ENCODE measurements around the gene TAF3. TPM values are rescaled to one million over a fixed set of nuclear protein-coding genes. Genes with fewer than 3 reads are reported as not detected.

Gene TAF3
- total RNA-seq, 2 donors from 2014 or later, result 9.7 to 14.0 TPM

- H3K27ac Mint-ChIP-seq, result peak overlapping the region; percentile 36
- peaks cover 25% of the 10 kb centered on the region for H3K36me3 Mint-ChIP-seq (ENCODE audit: low read depth)
- peaks cover 8% of the 10 kb centered on the region for H3K9me3 Mint-ChIP-seq
- ATAC-seq (replicated peaks), result no peak
- peak overlapping the region; percentile 25 for H3K4me3 Mint-ChIP-seq
- peaks cover 71% of the 10 kb centered on the region for H3K27me3 Mint-ChIP-seq
- H3K4me1 Mint-ChIP-seq, result peaks cover 26% of the 10 kb centered on the region
Observed at GRCh38 chr10:8037941-8038894, 219.9 kb downstream of the TAF3 start.

DNA sequence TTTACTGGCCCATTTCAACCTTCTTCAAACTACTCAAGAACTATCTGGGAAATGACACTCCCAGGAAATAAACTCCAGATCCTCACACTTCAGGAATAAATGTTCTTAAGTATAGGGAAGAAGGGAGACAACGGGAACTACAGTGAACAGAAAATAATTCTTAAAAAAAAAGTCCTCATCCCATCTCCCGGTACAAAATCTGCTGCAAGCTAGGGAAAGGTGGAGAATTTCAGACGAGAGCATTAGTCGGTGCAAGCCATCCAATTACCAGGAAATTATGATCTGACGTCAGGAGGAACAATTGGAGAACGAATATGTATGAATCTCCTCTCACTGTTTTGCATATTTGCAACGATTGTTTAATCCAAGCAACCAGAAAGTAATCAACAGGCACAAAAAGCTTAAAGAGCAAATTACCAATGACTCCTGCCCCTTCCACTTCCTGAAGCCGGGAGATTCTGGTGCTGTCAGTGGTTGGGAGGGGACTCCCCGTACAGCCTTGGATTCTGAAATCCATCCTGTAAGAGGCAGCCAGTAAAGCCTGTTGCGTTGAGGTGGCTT lies 221.1 kb downstream of the TAF3 start:
- Mint-ChIP-seq H3K27ac (no peak overlapping the region), H3K4me1 (peaks cover 34% of the 10 kb centered on the region), H3K4me3 (no peak overlapping the region), H3K27me3 (peaks cover 79% of the 10 kb centered on the region), H3K9me3 (peaks cover 8% of the 10 kb centered on the region), H3K36me3 (ENCODE audit: low read depth) (peaks cover 29% of the 10 kb centered on the region)
- ATAC-seq (replicated peaks), result no peak

GRCh38 chr10:8040651-8041050 lies 222.3 kb downstream of the TAF3 start:
- Mint-ChIP-seq H3K36me3 (ENCODE audit: low read depth) (peaks cover 28% of the 10 kb centered on the region), H3K4me3 (no peak overlapping the region), H3K27ac (no peak overlapping the region), H3K4me1 (peaks cover 39% of the 10 kb centered on the region), H3K9me3 (peaks cover 8% of the 10 kb centered on the region), H3K27me3 (peaks cover 85% of the 10 kb centered on the region)
- no peak for ATAC-seq (replicated peaks)

GRCh38 chr10:8041284-8041991 lies 223.1 kb downstream of the TAF3 start:
- Mint-ChIP-seq H3K4me1 (peaks cover 46% of the 10 kb centered on the region), H3K36me3 (ENCODE audit: low read depth) (peaks cover 28% of the 10 kb centered on the region), H3K4me3 (no peak overlapping the region), H3K27me3 (peaks cover 93% of the 10 kb centered on the region), H3K9me3 (peaks cover 8% of the 10 kb centered on the region), H3K27ac (no peak overlapping the region)
- ATAC-seq (replicated peaks), result no peak

GRCh38 chr10:8041992-8042720 lies 223.9 kb downstream of the TAF3 start:
- ATAC-seq (replicated peaks), result no peak
- peak overlapping the region; percentile 27 for H3K4me3 Mint-ChIP-seq
- peaks cover 97% of the 10 kb centered on the region for H3K27me3 Mint-ChIP-seq
- H3K4me1 Mint-ChIP-seq, result peaks cover 45% of the 10 kb centered on the region
- H3K36me3 Mint-ChIP-seq (ENCODE audit: low read depth), result peaks cover 28% of the 10 kb centered on the region
- peaks cover 8% of the 10 kb centered on the region for H3K9me3 Mint-ChIP-seq
- H3K27ac Mint-ChIP-seq, result no peak overlapping the region

DNA sequence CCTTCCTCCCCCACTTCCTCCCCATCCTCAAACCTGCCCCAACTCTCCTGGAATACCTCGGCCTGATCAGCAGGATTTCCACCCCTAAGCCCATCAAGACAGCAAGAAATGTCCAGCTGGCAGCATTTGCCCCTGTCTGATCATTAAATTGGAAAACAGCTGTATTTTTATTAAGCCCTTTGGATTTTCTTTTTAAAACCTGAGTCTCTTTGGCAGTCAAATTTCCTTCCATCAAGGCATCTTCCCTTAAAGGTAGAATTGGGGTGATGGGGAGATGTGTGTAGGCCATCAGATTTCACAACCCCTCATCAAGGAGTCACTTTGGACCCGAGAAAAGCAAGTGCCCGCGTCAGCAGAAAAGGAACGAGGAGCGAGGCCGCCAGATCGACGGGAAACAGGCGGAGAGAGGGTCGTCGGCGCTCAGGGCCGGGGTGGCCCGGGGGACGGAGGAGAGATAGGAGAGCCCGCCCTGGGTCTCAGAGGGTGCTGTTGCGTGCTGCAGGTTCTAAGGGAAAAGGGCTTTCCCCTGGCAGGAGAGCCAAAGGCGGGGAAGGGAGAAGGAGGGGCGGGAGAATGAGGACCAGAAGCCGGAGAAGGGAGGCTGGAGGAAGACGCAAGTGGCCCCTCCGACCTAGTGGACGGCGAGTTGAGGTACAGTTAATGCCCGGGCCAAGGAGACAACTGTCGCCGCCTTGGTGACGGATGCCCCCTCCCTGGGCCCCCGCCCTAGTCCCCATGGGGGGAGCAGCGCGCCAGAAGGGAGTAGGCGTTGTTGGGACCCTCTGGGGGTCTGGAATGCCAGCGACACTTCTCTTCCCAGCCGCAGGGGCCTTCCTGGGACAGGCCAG lies 224.6 kb downstream of the TAF3 start:
- Mint-ChIP-seq H3K9me3 (peaks cover 8% of the 10 kb centered on the region), H3K36me3 (ENCODE audit: low read depth) (peaks cover 26% of the 10 kb centered on the region), H3K27ac (no peak overlapping the region), H3K4me1 (peaks cover 39% of the 10 kb centered on the region), H3K4me3 (peak overlapping the region; percentile 27), H3K27me3 (peaks cover 97% of the 10 kb centered on the region)
- no peak for ATAC-seq (replicated peaks)

DNA sequence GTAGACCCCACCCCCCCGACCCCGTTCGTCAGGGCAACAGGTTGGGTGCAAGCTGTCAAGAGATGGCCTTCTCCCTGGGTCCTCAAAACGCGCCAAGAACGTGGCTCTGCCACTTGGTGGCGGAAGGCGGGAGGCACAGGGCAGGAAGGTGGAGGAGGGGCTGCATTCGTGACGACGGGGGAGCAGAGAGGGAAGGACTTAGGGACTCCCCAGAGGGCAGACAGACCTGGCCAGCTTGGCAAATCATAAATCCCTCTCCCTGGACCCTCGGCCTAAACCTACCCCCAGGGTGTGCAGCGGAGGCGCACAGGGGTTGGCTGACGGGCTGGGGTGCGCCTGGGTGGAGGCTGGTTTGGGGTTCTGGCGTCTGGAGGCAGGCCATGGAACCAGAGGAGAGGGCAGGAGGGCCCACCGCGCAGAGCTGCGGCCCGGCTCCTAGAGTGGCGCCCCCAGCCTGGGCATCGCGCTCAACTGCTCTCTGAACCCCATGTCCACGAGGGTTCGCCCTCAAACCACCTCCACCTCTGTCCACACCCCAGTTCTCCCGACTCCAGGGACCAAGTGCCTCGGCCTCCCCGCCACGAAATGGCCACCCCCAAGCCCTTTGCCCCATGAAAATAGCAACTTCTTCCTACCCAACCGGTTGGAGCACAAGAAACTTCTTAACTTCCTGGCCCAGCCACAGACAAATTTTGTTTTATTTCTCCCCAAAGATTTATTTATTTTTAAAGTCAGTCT lies 225.4 kb downstream of the TAF3 start:
- peaks cover 19% of the 10 kb centered on the region for H3K36me3 Mint-ChIP-seq (ENCODE audit: low read depth)
- peaks cover 4% of the 10 kb centered on the region for H3K9me3 Mint-ChIP-seq
- H3K27me3 Mint-ChIP-seq, result peaks cover 94% of the 10 kb centered on the region
- no peak for ATAC-seq (replicated peaks)
- peaks cover 34% of the 10 kb centered on the region for H3K4me1 Mint-ChIP-seq
- no peak overlapping the region for H3K27ac Mint-ChIP-seq
- H3K4me3 Mint-ChIP-seq, result peak overlapping the region; percentile 63

DNA sequence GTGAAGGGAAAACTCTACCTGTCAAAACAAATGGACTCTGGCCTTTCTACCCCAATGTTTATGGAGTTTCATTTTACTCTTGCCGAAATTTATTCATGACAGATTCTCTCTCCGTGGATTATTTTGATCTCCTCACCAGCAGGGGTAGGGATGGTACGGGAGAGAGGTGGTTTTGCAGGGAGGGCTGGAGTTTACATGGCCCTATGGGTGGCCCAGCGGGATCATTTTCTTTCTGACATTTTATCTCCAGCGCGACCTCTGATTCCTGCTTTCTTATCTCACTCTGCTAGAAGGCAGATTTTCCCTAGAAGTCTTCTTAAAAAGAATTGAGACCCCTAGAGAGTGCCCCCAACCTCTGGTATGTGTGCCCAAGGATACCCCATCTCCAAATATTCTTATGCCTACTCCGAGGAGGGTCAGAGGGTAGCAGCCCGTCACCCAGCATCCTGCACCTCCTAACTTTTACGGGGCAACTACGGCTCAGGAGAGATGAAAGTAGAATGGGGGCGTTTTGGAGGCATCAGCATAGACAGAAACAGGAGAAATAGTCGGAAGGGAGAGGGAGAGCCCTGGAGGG lies 226.1 kb downstream of the TAF3 start:
- peaks cover 2% of the 10 kb centered on the region for H3K9me3 Mint-ChIP-seq
- peak overlapping the region; percentile 63 for H3K4me3 Mint-ChIP-seq
- peaks cover 16% of the 10 kb centered on the region for H3K36me3 Mint-ChIP-seq (ENCODE audit: low read depth)
- peaks cover 89% of the 10 kb centered on the region for H3K27me3 Mint-ChIP-seq
- peaks cover 31% of the 10 kb centered on the region for H3K4me1 Mint-ChIP-seq
- ATAC-seq (replicated peaks), result no peak
- H3K27ac Mint-ChIP-seq, result no peak overlapping the region

GRCh38 chr10:8044908-8045725 lies 226.8 kb downstream of the TAF3 start:
- no peak overlapping the region for H3K27ac Mint-ChIP-seq
- H3K4me3 Mint-ChIP-seq, result peak overlapping the region; percentile 63
- peaks cover 82% of the 10 kb centered on the region for H3K27me3 Mint-ChIP-seq
- ATAC-seq (replicated peaks), result peak; percentile 30
- H3K36me3 Mint-ChIP-seq (ENCODE audit: low read depth), result peaks cover 13% of the 10 kb centered on the region
- H3K4me1 Mint-ChIP-seq, result peaks cover 29% of the 10 kb centered on the region
- no peaks in the 10 kb centered on the region for H3K9me3 Mint-ChIP-seq

GRCh38 chr10:8045726-8046494 lies 227.6 kb downstream of the TAF3 start:
- no peak for ATAC-seq (replicated peaks)
- peak overlapping the region; percentile 63 for H3K4me3 Mint-ChIP-seq
- H3K27me3 Mint-ChIP-seq, result peaks cover 78% of the 10 kb centered on the region
- no peaks in the 10 kb centered on the region for H3K9me3 Mint-ChIP-seq
- peaks cover 13% of the 10 kb centered on the region for H3K36me3 Mint-ChIP-seq (ENCODE audit: low read depth)
- no peak overlapping the region for H3K27ac Mint-ChIP-seq
- peaks cover 29% of the 10 kb centered on the region for H3K4me1 Mint-ChIP-seq

DNA sequence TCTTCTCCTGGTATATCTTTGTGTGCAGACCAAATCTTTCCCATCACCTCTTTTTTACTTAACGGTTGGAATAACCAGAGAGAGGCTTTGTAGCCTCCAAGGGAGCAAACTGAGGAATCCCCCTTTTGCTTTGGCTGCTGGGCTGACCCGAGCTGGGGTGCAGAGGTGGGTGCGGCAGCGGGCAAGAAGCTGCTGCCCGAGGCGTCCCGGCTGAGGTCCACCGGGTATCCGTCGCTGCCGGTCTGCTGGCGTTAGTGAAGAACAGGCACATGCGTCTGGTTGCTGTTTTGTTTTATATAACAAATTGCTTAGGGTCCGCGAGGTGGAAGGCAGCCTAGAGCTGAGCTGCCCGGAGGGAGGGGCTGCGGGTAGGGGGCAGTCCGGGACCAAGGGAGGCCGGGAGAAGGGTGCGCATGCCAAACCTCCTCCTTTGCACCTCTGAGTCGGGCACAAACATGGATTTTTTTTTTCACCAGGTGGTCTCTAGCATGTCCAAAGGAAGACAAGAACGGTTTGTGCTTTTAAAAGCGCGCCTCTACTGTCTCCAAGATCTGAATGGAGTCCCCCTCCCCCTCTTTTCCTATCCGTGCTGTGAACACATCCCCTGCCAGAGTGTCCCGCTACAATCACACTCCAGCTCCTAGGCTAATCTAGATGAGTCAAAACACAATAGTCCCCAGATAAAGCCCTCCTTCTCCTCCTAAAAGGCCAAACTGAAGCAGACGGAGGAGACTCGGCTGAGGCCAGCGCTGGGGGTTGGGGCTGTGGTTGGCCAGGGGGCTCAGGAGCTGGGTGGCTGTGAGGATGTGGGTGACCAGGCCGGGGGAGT lies 229.4 kb downstream of the TAF3 start:
- H3K4me3 Mint-ChIP-seq, result peak overlapping the region; percentile 16
- peaks cover 68% of the 10 kb centered on the region for H3K27me3 Mint-ChIP-seq
- H3K27ac Mint-ChIP-seq, result no peak overlapping the region

More for the DNA sequence above, 229.4 kb downstream of the TAF3 start:
- peaks cover 32% of the 10 kb centered on the region for H3K4me1 Mint-ChIP-seq
- peaks cover 19% of the 10 kb centered on the region for H3K36me3 Mint-ChIP-seq (ENCODE audit: low read depth)
- no peaks in the 10 kb centered on the region for H3K9me3 Mint-ChIP-seq
- no peak for ATAC-seq (replicated peaks)
